ENCODE data around the gene PNKP.

- TF ChIP-seq CTCF (IDR thresholded peaks at IDR 0.05) (no peak), POLR2A (IDR thresholded peaks at IDR 0.05) (no peak), EP300 (IDR thresholded peaks at IDR 0.05) (no peak)
These were observed 15.3 kb upstream of the PNKP start for GRCh38 chr19:49882643-49883042.
